GM19351 (cell line): ENCODE measurements around the gene ZNF200.
"Not testable (repeated sequence)": the region's sequence is repeated elsewhere in the genome, so short reads cannot be mapped to it uniquely, and the experiment has no call there.

Source experiments
- ATAC-seq: cut with Tn5 transposase; IDR thresholded peaks from one replicate; pipeline ENCODE4 v1.9.1; 2021; ENCODE audit warnings: mild to moderate bottlenecking, moderate library complexity; ENCODE audit not compliant: unreplicated experiment

ZNF200 gene

GRCh38 chr16:3254309-3254708 lies 19.4 kb upstream of the ZNF200 start:
- ATAC-seq, result no peak

DNA sequence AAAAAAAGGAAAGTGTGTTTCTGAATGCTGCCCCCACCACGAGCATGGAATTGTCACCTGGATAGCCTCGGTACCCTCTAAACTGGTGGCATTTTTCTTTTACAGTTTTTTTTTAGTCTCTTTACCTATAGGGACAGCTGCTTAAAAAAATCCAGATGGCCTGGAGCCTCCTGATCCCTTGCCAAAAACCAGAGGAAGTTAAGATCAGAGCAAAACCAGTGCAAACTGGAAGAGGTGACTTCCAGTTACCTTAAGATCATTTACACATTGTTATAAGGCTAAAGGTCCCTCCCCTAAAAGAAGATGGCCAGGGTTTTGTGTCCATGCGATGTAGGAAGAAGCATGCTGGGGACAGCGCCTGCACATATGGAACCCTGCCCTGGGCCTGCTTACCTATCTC lies 18.0 kb upstream of the ZNF200 start:
- ATAC-seq, result no peak

DNA sequence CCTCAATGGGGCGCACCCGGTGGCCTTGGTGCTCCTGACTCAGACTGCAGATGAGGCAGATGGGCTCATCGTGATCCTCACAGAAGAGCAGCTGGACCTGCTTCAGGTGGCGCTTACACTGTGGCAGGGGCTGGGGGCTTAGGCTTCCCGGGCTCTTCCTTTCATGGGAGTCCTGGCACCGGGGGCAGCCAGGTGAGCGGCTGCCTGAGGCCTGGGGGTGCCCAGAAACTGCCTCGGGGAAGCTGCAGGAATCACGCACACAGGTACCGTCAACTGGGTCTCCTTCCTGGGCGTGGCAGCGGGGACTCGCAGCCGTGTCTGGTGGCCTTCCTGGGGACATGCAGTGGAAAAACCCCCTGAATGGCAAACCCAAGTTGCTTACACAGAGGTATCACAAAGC lies 14.5 kb upstream of the ZNF200 start:
- no peak for ATAC-seq

GRCh38 chr16:3249020-3249419 lies 14.1 kb upstream of the ZNF200 start:
- no peak for ATAC-seq

DNA sequence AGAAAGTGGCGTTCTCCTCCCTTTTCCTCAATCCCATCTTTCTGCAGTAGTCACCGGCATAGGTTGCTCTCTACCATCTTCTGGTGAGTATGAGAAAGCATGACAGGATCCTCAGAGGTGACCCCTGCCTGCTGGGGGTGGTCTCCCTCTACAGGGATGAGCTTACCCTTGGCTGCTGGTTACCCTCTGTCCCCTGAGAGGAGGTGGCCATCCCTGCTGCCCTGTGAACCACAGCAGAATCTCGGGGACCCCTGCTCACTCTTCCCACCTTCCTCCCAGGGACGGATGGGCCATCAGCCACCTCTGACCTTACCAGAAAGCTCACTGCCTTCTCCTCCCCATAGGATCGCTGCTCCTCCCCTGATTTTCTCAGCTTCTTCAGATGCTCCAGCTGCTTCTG lies 13.6 kb upstream of the ZNF200 start:
- ATAC-seq, result no peak

GRCh38 chr16:3246876-3247275 lies 11.9 kb upstream of the ZNF200 start:
- no peak for ATAC-seq

DNA sequence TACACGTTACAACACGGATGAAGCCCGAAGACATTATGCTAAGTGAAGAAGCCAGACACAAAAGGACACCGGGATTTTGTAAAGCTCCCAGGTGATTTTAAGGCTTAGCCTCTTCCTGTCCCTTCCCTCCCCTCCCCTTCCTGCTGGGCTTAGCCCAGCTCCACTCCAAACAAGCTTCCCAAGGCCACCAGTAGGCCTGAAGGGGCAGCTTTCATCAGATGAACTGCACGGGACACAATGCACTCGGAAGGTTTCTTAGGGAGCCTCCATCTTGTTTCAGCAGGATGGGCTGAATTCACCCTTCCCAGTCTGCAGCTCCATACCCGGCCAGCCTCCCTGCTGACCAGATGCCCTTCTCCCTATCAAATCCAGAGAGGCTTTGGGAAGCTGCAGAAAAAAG lies 11.0 kb upstream of the ZNF200 start:
- ATAC-seq, result no peak

DNA sequence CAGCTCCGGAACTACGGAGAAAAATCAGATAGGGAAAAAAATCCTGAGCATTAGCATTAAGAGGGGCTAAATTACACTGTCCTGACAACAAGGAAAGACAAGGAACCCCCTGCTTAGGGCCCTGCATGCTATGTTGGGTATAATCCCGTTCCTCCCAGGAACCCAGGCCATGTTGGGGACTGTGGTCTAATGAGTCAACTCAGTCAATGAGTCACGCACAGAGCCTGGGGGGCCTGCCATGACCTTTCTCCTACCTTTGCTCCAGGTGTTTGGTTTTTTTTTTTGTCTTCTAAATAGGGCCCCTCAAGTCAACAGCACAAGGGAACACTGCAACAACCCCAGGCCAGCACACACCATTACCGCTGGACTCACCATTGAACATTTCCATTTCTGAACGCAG lies 8.9 kb upstream of the ZNF200 start:
- ATAC-seq, result no peak

DNA sequence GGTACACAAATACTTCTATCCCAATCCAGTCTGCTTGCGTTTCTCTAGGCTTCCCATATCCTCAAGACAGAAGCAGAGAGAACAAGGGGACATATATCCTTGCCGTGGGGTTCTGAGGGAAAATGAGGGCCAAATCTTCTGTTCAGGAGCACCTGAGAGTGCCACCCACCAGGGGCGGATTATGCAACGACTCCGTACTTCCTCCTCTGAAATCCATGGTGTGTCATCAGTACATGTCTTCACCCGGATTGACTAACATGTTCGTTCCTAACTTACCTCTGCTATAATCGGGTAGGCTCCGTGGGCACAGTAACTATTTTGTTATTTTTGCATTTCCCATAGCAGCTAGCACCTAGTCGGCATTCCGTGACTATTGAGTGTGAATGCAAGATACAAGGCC lies 7.8 kb upstream of the ZNF200 start:
- ATAC-seq, result no peak

DNA sequence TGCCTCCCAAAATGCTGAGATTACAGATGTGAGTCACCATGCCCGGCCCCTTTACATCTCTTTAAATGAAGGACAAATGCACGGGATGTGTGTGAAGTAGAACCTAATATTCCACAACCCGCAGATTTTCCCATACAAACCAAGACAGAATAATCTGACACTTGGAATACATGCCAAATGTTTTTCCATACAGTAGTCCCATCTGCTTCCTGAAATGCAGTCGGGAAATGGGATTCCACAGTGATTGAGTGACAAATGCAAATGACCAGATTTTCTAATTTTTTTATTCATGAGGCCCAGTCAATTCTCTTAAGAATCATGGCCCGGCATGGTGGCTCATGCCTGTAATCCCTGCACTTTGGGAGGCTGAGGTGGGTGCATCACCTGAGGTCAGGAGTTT lies 6.8 kb upstream of the ZNF200 start:
- no peak for ATAC-seq

DNA sequence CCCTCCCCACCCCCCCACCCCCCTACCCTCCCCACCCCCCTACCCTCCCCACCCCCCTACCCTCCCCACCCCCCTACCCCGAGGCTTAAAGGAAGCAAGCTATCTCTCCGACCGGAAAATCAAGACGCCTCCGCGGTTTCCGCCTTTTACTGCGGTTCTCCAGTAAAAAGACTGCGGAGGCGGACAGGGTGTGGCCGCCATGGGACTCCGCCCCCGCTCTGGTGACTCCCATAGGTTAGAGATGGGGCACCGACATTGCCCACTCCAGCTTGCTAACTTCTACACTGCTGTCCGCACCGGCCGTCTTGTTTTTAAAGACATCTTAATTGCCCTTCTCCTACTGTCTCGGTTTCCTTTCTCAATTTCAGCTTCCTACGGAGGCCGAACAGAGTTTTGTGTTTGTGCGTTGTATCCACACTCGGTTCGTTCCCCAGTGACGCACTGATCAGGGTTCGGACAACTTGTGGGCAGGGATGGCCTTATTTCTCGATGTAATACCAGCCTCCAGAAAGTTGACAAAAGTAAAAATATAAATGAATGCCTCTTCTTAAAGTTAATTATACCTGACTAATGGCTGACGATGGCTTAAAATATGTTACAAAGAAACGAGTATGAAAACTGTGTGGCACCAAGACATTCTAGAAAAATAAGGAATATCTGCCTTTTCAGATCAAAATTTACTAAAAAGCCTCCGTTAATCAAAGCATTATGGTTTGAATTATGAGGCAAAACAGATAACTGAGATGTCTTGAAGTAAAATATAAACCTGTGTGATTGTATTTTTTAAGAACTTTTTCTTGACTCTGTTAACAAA lies 1.1 kb upstream of the ZNF200 start:
- ATAC-seq, result no peak

DNA sequence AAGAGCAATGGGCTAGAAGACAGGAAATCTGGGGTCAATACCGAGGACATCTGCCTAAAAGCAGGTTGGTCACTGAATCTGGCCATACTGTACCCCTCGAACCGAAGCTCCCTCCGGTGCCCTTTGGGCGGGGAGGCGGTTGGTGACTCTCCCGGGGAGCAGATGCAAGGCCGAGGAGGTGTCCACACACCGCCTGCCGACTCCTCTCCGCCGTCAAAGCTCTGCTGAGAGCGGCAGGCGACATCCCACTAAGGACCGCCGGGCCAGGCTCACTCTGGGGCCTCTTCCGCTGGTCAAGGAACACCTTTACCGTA lies 458 bp downstream of the ZNF200 start:
- ATAC-seq, result no peak

GRCh38 chr16:3223913-3224515 lies 10.9 kb downstream of the ZNF200 start:
- ATAC-seq, result no peak

GRCh38 chr16:3220839-3221238 lies 14.1 kb downstream of the ZNF200 start:
- ATAC-seq, result no peak

GRCh38 chr16:3216263-3216640 lies 18.7 kb downstream of the ZNF200 start:
- ATAC-seq, result no peak

- no peak for ATAC-seq
Observed at GRCh38 chr16:3215601-3216262, 19.2 kb downstream of the ZNF200 start.

DNA sequence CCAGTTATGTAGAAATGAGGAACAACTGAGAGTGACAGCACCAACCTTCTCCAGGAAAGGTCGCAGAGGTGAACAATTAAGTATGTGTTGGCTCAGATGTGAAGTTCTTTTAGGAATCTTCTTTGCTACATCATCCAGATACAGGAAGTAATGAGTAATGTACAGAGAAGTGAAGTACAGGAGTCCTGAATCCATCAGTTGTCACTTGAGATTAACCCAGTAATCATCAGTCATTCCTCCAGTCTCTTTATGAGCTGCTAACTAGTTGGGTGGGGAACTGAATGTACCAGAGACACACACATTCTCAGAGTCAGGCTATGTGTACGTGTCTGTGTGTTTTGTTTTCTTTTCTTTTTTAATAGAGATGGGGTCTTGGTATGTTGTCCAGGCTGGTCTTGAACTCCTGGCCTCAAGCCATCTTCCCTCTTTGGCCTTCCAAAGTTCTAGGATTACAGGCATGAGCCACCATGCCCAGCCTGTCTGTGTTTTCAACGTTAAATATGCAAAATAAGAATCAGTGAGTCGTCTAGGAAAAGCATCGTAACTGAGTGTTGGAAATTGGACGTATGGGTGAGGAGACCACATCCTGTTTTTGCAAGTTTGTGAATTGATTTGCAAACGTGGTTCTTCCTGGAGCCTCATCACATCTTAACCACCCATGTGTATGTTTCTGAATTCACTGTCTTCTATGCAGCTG lies 19.9 kb downstream of the ZNF200 start:
- no peak for ATAC-seq

DNA sequence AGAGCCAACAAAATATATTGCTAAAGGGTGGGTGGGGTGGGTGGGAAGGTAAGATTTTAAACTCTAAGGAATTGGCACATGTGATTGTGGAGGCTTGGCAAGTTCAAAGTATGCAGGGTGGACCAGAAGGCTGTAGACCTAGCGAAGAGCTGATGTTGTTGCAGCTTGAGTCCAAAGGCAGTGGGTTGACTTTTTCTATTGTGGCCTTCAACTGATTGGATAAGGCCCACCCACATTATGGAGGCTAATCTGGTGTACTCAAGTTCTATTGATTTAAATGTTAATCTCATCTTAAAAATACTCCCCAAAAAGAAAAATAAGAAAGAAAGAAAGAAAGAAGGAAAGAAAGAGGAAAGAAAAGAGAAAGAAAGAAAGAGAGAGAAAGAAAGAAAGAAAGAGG lies 22.4 kb downstream of the ZNF200 start:
- no peak for ATAC-seq

- no peak for ATAC-seq
Observed at GRCh38 chr16:3212006-3212405, 23.0 kb downstream of the ZNF200 start.

- ATAC-seq, result no peak
Observed at GRCh38 chr16:3207086-3207953, 27.6 kb downstream of the ZNF200 start.

DNA sequence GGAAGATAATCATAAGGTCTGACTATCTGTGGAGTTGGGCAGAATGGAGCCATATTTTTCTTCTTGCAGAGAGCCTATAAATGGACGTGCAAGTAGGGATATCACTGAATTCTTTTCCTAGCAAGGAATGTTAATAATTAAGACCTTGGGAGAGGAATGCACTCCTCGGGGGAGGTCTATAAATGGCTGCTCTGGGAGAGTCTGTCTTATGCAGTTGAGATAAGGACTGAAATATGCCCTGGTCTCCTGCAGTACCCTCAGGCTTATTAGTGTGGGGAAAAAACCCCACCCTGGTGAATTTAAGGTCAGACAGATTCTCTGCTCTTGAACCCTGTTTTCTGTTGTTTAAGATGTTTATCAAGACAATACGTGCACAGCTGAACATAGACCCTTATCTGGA lies 29.0 kb downstream of the ZNF200 start:
- ATAC-seq, result not testable (repeated sequence)
